ENCODE results near the gene DAP3.
"Not testable (repeated sequence)": the region's sequence is repeated elsewhere in the genome, so short reads cannot be mapped to it uniquely, and the experiment has no call there.

The DAP3 gene

DNA sequence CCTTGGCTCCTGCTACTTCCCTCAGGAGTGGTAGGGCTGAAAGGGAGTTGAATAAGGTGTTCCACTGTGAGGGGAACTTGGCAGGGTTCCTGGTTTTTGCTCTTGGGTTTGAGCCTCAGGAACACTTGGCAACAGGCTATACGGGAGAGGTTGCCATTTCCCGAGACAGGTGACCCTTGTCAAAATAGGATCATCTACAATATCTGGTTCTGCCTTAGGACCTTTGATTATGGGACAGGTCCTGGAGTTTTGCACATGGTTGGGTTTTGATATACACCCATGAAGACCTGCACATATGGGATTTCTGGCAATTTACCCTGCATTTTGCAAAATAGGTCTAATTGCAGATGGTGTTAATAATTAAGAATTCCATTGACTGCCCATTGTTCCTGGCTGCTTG is 31.4 kb upstream of the DAP3 start:
- no peaks in the 10 kb centered on the region for H3K27me3 Mint-ChIP-seq
- peaks cover 48% of the 10 kb centered on the region for H3K36me3 Mint-ChIP-seq (ENCODE audit: insufficient read depth)
- no peaks in the 10 kb centered on the region for H3K9me3 Mint-ChIP-seq
- ATAC-seq (replicated peaks) (no peak), DNase-seq (no peak)
- H3K4me1 Mint-ChIP-seq (ENCODE audit: low read depth in 2 of 2) = peaks cover 0 to 5% of the 10 kb centered on the region in 2 donors
- H3K27ac Mint-ChIP-seq = no peak overlapping the region
- H3K4me3 Mint-ChIP-seq = no peak overlapping the region

DNA sequence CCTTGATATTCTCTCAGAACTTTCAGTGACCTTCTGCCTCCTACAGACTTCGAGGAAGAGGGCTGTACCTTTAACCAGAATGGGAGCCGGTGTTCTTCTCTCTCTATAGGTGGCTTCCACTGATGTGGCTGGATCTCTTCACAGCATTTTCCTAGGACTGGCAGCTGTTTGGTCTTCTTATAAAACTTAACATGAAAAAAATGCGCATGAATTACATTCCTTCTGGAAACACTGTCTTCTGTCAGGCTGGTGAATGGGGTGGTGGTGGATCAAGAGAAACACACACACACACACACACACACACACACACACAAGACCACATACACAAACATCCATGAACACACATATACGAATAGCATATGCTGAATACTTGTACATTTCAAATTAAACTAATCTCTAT is 27.7 kb upstream of the DAP3 start:
- peaks cover 86% of the 10 kb centered on the region for H3K36me3 Mint-ChIP-seq (ENCODE audit: insufficient read depth)

DNA sequence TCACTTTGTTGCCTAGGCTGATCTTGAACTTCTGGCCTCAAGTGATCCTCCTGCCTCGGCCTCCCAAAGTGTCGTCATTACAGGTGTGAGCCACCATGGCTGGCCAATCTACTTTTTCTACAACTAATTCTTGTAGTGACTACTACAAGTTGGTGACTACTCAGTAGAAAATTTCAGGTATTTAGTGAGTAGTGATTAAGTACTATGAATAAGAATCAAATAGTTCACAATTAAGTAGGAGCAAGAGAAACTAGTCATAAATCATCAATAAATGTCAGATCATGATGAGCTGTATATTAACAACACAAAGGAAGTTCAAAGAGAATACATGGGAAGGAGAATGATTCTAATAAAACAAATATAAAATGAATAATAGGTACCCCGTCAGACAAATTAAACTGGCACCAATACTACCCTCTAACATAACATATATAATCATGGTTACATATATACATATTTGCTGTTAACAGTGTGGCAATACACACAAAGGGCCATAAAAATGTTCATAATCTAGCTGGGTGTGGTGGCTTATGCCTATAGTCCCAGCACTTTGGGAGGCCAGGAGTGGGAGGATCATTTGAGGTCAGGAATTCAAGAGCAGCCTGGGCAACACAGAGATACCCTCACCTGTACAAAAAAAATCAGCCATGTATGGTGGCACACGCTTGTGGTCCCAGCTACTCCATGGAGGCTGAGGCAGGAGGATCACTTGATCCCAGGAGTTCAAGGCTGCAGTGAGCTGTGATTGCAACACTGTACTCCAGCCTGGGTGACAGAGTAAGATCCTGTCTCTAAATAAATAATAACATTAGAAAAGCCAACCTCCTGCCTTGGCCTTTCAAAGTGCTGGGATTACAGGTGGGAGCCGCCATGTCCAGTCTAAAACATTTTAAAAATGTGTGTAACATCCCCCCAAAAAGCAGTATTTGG is 19.4 kb upstream of the DAP3 start:
- no peaks in the 10 kb centered on the region for H3K27me3 Mint-ChIP-seq
- no peak for ATAC-seq (replicated peaks)
- DNase-seq = no peak
- H3K9me3 Mint-ChIP-seq = no peaks in the 10 kb centered on the region
- peak overlapping the region; percentile 24 to 35 for H3K27ac Mint-ChIP-seq
- no peaks in the 10 kb centered on the region for H3K4me1 Mint-ChIP-seq (ENCODE audit: low read depth in 2 of 2)
- no peak overlapping the region for H3K4me3 Mint-ChIP-seq
- peaks cover 93% of the 10 kb centered on the region for H3K36me3 Mint-ChIP-seq (ENCODE audit: insufficient read depth)

More for the DNA sequence above, 27.7 kb upstream of the DAP3 start:
- not testable (repeated sequence) for ATAC-seq (replicated peaks); H3K9me3 Mint-ChIP-seq; DNase-seq; H3K27ac Mint-ChIP-seq; H3K4me1 Mint-ChIP-seq (ENCODE audit: low read depth in 2 of 2); H3K27me3 Mint-ChIP-seq; H3K4me3 Mint-ChIP-seq

DNA sequence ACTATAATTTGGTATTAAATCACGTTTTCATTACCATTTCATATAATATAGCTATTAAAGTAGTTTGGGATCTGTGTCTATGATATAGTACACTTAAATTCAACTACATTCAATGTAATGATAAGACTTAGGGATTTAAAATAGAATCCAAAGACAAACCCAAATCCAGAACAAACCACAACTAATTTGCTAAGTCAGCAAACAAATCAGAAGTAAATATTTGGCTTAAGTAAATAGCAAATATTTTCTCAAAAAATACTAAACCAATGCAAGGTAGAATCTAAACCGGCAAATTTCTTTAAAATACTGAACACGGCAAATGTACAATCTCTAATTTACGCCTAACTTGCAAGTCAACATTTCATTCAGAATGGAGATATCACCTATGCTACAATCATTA is 17.1 kb upstream of the DAP3 start:
- H3K27ac Mint-ChIP-seq = peak overlapping the region; percentile 45 to 73
- H3K36me3 Mint-ChIP-seq (ENCODE audit: insufficient read depth) = peaks cover 94% of the 10 kb centered on the region
- ATAC-seq (replicated peaks) (no peak), DNase-seq (no peak)
- H3K9me3 Mint-ChIP-seq = no peaks in the 10 kb centered on the region
- no peaks in the 10 kb centered on the region for H3K27me3 Mint-ChIP-seq
- H3K4me3 Mint-ChIP-seq = no peak overlapping the region
- peaks cover 0 to 2% of the 10 kb centered on the region in 2 donors for H3K4me1 Mint-ChIP-seq (ENCODE audit: low read depth in 2 of 2)

DNA sequence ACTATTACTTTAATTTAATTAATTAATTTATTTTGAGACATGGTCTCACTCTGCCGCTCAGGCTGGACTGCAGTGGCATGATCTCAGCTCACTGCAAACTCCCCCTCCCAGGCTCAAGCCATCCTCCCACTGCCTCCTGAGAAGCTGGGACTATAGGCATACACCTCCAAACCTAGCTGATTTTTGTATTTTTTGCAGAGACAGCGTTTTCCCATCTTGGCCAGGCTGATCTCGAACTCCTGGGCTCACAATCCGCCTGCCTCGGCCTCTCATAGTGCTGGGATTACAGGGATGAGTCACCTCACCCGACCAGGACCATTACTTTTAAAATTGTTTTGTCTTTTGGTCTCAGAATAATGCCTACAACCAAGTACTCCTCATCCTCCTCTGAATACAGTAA is 15.9 kb upstream of the DAP3 start:
- H3K36me3 Mint-ChIP-seq (ENCODE audit: insufficient read depth) = peaks cover 95% of the 10 kb centered on the region
- H3K27ac Mint-ChIP-seq = peak overlapping the region in 1 of 2 donors; percentile 65
- H3K27me3 Mint-ChIP-seq = no peaks in the 10 kb centered on the region
- H3K9me3 Mint-ChIP-seq = no peaks in the 10 kb centered on the region
- H3K4me3 Mint-ChIP-seq = no peak overlapping the region
- H3K4me1 Mint-ChIP-seq (ENCODE audit: low read depth in 2 of 2) = peaks cover 0 to 4% of the 10 kb centered on the region in 2 donors
- DNase-seq (no peak), ATAC-seq (replicated peaks) (no peak)

DNA sequence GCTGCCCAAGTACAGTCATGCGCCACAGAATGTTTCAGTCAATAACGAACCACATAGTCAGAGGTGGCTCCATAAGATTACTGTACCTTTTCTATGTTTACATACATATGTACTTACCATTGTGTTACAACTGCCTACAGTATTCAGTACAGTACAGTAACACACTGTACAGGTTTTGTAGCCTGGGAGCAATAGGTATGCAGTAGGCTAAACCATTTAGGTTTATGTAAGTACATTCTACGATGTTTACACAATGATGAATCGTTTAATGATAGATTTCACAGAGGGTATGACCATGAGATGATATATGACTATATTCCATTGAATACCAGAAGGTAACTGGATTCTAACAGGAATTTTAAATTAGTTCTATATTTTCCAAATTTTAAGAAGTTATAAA is 10.9 kb upstream of the DAP3 start:
- ATAC-seq (replicated peaks) (no peak), DNase-seq (no peak)
- Mint-ChIP-seq H3K27ac (peak overlapping the region in 1 of 2 donors; percentile 24), H3K9me3 (no peaks in the 10 kb centered on the region), H3K36me3 (ENCODE audit: insufficient read depth) (peaks cover 81% of the 10 kb centered on the region), H3K4me1 (ENCODE audit: low read depth in 2 of 2) (peaks cover 2 to 16% of the 10 kb centered on the region in 2 donors), H3K4me3 (no peak overlapping the region), H3K27me3 (no peaks in the 10 kb centered on the region)

DNA sequence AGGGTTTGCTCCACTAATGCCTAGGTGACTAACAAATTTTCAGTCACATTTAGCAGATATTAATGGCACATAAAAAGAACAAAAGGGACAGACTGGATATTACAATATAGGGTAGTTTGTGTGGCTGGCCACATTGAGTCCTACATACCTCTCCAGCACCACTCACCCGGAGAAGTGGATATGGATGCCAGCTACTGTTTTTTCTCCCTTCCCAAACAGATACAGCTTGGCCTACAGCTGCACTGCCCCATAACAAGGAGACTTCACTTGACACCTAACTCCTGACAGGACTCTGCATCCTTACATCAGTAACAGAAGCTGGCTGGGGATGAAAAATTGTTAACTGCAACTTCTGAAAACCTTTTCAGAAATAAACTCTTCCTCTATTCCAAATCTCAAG is 9.9 kb upstream of the DAP3 start:
- peaks cover 9 to 23% of the 10 kb centered on the region in 2 donors for H3K4me1 Mint-ChIP-seq (ENCODE audit: low read depth in 2 of 2)
- H3K27me3 Mint-ChIP-seq; ATAC-seq (replicated peaks); DNase-seq; H3K9me3 Mint-ChIP-seq; H3K27ac Mint-ChIP-seq; H3K4me3 Mint-ChIP-seq: not testable (repeated sequence)
- peaks cover 72% of the 10 kb centered on the region for H3K36me3 Mint-ChIP-seq (ENCODE audit: insufficient read depth)

DNA sequence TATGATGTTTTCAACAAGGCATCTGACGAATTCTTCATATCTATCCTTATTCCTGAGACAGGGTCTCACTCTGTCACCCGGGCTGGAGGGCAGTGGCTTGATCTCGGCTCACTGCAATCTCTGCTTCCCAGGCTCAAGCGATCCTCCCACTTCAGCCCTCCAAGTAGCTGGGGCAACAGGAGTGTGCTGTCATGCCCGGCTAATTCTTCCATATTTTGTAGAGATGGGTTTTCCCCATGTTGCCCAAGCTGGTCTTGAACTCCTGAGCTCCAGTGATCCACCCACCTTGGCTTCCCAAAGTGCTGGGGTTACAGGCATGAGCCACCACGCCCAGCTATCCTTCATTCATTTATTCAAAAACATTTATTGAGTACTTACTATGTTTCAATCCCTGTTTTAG is 8.4 kb upstream of the DAP3 start:
- no peaks in the 10 kb centered on the region for H3K27me3 Mint-ChIP-seq
- H3K4me3 Mint-ChIP-seq = no peak overlapping the region
- DNase-seq (no peak), ATAC-seq (replicated peaks) (no peak)
- peaks cover 16 to 38% of the 10 kb centered on the region in 2 donors for H3K4me1 Mint-ChIP-seq (ENCODE audit: low read depth in 2 of 2)
- no peaks in the 10 kb centered on the region for H3K9me3 Mint-ChIP-seq
- peak overlapping the region in 1 of 2 donors; percentile 59 for H3K27ac Mint-ChIP-seq
- peaks cover 63% of the 10 kb centered on the region for H3K36me3 Mint-ChIP-seq (ENCODE audit: insufficient read depth)

DNA sequence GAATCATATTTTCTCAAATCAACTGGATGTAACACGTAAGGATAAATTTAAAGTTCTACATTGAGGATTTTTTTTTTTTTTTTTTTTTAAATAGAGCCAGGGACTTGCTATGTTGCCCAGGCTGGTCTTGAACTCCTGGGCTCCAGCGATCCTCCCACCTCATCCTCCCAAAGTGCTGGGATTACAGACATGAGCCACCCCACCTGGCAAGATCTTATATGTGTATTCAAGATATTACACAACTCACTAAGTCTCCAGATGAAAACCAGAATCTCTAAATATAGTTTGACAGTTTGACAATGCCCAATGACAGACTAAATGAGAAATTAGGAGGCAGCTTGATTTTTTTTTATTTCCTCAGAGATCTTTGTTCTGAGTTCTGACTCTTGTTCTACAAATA is 7.1 kb upstream of the DAP3 start:
- peak overlapping the region in 1 of 2 donors; percentile 59 for H3K27ac Mint-ChIP-seq
- H3K4me3 Mint-ChIP-seq = no peak overlapping the region
- no peak for DNase-seq
- H3K27me3 Mint-ChIP-seq = no peaks in the 10 kb centered on the region
- peaks cover 59% of the 10 kb centered on the region for H3K36me3 Mint-ChIP-seq (ENCODE audit: insufficient read depth)
- no peak for ATAC-seq (replicated peaks)
- no peaks in the 10 kb centered on the region for H3K9me3 Mint-ChIP-seq
- H3K4me1 Mint-ChIP-seq (ENCODE audit: low read depth in 2 of 2) = peaks cover 22 to 46% of the 10 kb centered on the region in 2 donors

DNA sequence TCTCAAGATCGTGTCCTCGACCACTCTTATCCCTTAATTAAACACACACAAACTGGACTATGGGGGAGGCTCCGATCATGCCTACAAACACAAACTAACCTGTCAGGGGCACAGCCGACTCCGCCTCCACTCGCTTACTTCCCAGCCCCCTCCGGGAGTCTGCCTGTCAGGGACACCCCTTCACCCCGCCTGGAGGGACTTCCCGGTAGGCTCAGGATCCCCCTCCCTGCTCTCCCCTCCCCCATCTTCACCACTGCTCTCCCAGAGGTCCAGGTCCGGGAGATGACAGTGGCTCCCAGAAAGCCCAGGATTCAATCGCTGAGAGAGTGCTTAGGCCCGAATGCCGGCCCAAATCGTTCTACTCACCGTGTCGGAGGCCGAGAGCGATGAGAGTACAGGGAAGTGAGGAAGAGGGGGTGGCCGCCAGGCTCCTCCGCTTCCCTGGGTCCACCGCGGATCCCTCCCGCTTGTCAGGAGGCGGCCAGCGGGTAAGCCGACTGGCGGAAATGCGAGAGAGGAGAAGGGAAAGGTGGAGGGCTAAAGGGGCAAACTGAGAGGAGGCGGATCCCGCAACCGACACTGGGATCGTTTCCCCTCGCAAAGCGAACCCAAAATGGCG is 1.1 kb upstream of the DAP3 start:
- peak overlapping the region; percentile 94 to 98 for H3K4me3 Mint-ChIP-seq
- not testable (repeated sequence) for H3K27me3 Mint-ChIP-seq, H3K9me3 Mint-ChIP-seq
- ATAC-seq (replicated peaks) = peak; percentile 16
- DNase-seq = peak in 1 of 3 experiments; percentile 56
- peaks cover 44 to 63% of the 10 kb centered on the region in 2 donors for H3K4me1 Mint-ChIP-seq (ENCODE audit: low read depth in 2 of 2)
- H3K27ac Mint-ChIP-seq = peak overlapping the region; percentile 92 to 95
- peaks cover 40% of the 10 kb centered on the region for H3K36me3 Mint-ChIP-seq (ENCODE audit: insufficient read depth)

DNA sequence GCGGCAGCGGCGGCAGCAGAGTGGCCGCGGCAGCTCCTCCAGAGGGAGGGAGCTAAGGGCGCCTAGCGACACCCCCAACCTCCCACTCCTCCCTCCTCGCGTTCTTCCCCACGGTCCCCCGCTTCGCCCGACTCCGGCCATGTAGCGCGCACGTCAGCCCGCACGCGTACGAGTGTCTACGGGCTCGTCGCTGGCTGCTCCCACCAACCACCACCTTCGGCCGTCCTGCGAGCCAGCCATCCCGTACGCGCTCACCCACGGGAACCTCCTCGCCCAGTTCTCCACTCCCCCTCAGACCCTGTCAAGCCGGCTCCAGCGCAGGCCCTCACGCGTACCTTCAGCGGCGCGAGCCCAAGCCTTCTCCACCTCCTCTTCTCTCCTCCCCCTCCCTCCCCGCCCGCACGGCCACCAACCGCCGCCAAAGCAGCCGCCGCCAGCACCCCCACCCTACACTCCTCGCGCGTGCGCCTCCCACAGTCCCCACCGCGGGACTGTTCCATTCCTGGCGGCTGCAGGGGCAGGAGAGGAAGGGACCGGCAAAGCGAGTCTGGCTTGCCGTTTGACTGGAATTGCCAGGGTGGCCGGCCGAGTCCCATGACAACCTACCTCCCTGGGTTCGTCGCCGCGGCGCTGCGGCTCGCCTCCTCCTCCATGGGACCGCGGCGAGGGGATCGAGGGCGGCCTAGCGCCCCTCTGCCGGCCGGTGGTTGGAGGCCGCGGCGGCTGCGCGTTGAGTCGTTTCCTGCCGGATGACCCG is 389 bp upstream of the DAP3 start, which contains the start of gene YY1AP1:
YY1AP1 (minus strand) TSS at position 451 of the 757 bp plus-strand sequence. CDS start 8,338 bp downstream, outside the sequence.
- H3K27ac Mint-ChIP-seq = peak within 1 kb of the TSS; percentile 92 to 95
- H3K36me3 Mint-ChIP-seq (ENCODE audit: insufficient read depth) = peaks cover 40% of the 10 kb centered on the region
- peaks cover 40 to 63% of the 10 kb centered on the region in 2 donors for H3K4me1 Mint-ChIP-seq (ENCODE audit: low read depth in 2 of 2)
- no peaks in the 10 kb centered on the region for H3K27me3 Mint-ChIP-seq
- ATAC-seq (replicated peaks) (peak; percentile 82), DNase-seq (peak; percentile 88 to 93 (median 89))
- H3K9me3 Mint-ChIP-seq = no peaks in the 10 kb centered on the region
- H3K4me3 Mint-ChIP-seq = peak within 1 kb of the TSS; percentile 94 to 98

DNA sequence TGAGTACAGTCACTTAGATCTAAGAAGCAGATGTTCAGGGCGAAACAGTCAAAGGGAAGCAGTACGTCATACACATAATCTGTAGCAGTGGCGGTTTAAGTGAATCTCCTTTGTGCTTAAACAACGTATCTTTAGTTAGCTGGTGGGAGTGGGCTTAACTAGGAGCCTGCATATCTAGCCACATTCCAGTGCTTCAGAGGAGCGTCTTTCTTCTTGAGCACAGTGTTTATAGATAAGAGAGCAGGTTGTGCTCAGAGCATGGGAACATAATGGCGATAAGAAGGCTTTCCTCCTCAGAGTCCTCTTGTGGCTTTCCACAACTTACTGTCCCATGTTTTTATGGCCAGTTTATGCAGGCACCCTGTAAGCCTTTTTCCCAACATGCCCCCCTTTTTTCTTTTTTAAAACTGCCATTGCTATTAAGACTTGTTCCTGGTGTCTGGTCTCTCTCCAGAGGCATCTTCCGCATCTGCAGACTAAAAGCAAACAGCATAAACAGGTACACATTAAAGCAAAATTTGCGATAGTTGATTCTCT is 3.2 kb downstream of the DAP3 start:
- DNase-seq = no peak
- no peak overlapping the region for H3K27ac Mint-ChIP-seq
- no peaks in the 10 kb centered on the region for H3K9me3 Mint-ChIP-seq
- peaks cover 35 to 59% of the 10 kb centered on the region in 2 donors for H3K4me1 Mint-ChIP-seq (ENCODE audit: low read depth in 2 of 2)
- peaks cover 27% of the 10 kb centered on the region for H3K36me3 Mint-ChIP-seq (ENCODE audit: insufficient read depth)
- no peaks in the 10 kb centered on the region for H3K27me3 Mint-ChIP-seq
- no peak for ATAC-seq (replicated peaks)
- no peak overlapping the region for H3K4me3 Mint-ChIP-seq

DNA sequence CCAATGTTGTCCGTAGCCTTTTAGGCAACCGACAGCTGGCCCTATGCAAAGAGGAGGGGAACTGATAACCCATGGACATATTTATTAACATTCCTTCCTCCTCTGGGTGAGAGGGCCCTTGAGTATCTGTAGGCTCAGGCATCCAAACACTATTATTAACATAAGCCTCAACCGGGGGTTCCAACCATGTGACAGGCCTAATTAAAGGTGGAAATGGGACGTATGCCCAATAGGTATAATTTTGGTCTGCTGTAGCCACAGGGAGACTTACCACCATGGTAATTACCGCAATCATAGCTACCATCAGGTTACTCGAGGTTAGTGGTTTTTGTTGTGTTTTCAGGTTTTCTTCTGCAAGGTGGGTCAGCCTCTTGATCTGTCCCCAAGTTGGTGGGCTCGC is 5.3 kb downstream of the DAP3 start:
- H3K27me3 Mint-ChIP-seq = no peaks in the 10 kb centered on the region
- DNase-seq = no peak
- H3K36me3 Mint-ChIP-seq (ENCODE audit: insufficient read depth) = peaks cover 11% of the 10 kb centered on the region
- ATAC-seq (replicated peaks) = no peak
- H3K27ac Mint-ChIP-seq = no peak overlapping the region
- H3K4me1 Mint-ChIP-seq (ENCODE audit: low read depth in 2 of 2) = peaks cover 41 to 70% of the 10 kb centered on the region in 2 donors
- H3K9me3 Mint-ChIP-seq = no peaks in the 10 kb centered on the region
- no peak overlapping the region for H3K4me3 Mint-ChIP-seq

Measured in effector memory CD8-positive, alpha-beta T cell (primary cell).